Stimulated activated CD4-positive, alpha-beta T cell treated with anti-CD3 and anti-CD28 coated beads, Interleukin-4, amount 100 ng/mL, for 24 hours (primary cell): ENCODE data around the gene SCARB1.

Source experiments
- DNase-seq: peaks from one replicate; pipeline ENCODE4 v3.0.0-alpha.2; 2020

SCARB1 gene

DNA sequence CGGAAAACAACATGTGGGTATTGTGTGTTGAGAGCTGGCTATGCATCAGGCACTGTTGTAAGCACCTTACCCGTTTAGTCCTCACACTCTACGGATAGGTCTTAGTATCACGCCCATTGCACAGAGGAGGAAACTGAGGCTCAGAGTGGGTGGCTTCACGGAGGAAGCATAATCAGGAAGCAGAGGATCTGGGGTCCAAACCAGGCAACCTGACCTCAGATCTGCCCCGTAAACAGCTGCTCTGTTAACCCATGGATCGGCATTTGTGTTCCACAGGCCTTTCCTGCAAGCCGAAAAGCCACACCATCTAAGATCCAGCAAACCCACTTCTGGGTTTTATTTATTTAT lies 107.9 kb downstream of the SCARB1 start:
- no peak for DNase-seq

DNA sequence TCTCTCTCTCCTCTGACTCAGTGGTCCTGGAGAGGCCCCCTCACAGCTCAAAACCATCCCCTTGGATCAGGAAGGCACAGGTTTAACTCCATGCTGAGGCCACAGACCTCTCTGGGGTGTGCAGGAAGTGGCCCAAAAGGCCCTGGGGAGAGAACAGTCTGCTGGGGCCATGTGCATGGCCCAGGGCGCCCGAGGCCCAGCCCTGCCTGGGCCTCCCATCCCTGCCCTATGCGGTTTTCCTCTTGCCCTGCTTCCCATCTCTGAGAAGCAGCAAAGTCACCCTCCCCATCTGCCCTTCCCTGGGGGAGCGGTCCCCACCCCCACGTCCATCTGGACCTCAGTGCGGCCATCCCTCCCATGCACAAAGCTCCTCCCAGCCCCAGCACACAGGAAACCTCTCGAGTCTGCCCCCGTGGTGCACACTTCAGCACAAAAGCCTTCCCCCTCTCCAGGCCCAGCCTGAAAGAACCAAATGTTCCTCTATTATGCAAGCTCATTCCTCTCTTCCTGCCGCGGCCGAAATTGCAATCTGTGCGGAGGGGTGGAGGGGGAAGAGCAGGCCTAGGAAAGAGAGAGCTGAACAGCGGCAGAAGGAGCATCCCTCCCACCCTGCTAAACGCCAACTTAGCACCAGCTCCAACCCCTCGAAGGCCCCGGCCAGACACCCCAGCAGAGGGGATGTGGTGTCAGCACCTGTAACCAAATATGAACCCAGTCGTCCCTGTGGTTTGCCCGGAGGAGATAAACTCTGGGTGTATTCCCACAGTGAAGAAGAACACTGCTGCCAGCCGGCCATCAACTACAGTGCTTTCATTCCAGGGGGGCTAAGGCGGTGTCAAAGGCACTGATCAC lies 108.5 kb downstream of the SCARB1 start:
- no peak for DNase-seq

- no peak for DNase-seq
Observed at GRCh38 chr12:124754491-124754890, 109.2 kb downstream of the SCARB1 start.

DNA sequence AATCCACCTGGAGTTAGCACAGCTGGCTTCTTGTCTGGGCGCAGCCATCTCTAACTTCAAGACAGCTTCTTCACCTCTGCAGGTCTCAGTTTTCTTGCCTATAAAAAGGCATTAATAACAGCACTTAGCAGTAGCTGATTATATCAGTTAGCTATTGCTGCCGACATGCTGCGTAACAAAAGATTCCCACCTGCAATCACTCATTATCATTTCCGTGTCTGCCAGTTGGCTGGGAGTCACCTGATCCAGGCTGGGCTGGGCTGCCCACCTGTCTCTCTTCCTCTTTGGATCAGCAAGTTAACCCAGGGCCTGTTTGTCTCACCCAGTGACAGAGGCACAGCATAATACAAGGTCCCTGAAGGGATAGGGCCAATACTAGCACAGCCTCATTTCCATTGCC lies 109.7 kb downstream of the SCARB1 start:
- DNase-seq = no peak

DNA sequence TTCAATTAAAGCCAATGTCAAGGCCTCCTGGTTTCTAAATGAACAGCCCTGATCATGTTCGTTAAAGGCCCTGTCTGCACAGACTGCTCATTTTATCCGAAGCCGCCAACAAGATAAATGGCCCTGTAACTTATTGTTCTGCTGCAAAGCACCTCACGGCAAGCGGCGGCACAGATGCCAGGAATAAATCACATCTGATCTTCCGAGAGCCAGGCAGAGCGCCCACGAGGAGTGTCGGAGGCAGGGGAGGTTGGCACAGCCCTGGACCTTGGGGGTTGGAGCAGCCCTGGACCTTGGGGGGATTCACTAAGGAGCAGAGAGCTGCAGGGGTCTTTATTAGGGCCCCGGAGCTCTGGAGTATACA lies 110.5 kb downstream of the SCARB1 start:
- DNase-seq = no peak

- DNase-seq = no peak
Observed at GRCh38 chr12:124752437-124753227, 111.0 kb downstream of the SCARB1 start.

- DNase-seq = no peak
Observed at GRCh38 chr12:124751654-124752355, 111.9 kb downstream of the SCARB1 start.

GRCh38 chr12:124750787-124751471 lies 112.7 kb downstream of the SCARB1 start:
- no peak for DNase-seq

DNA sequence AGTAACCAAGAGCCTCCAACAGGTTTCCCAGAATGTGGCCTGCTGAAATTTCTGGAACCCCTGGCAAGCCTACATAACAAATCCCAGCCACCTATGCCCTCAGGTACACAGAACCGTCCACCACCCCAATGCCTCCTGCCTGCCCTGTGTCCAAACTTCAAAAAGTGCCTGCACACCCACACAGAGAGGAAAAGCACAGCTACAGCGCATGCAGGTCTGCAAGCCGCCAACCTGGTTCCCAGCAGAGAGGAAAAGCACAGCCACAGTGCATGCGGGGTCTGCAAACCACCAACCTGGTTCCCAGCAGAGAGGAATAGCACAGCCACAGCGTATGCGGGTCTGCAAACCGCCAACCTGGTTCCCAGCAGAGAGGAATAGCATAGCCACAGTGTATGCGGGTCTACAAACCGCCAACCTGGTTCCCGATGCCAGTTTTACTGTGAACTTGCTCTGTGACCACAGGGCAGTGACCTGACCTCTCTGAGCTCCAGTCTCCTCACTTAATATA lies 113.5 kb downstream of the SCARB1 start:
- DNase-seq = no peak

GRCh38 chr12:124749725-124750124 lies 113.9 kb downstream of the SCARB1 start:
- DNase-seq = no peak

DNA sequence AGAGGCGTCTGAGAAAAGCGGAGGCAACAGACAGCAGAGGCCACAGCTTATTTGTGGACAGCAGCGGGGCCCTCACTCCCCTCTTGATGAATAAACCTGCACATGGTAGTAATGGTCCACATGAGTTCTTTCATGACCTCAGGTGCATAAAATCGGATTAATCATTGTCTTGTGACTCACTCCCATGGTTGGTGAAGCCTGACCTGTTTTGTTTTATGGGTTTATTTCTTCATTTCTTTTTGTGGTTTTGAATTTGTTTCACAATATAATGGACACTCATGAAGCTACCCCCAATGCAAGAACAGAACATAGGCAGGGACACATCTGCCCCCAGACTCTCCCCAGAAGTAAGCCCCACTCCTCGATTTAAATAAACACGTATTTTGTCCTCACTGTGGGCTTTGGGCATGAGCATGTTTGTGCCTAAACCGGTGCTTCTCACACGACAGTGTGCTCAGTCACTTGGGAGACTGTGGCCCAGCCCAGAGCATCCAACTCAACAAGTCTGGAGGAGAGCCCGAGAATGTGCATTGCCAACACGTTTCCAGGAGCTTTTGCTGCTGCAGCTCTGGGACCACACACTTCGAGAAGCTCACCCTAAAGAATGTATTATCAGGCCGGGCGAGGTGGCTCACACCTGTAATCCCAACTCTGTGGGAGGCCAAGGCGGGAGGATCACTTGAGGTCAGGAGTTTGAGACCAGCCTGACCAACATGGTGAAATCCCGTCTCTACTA lies 116.1 kb downstream of the SCARB1 start:
- DNase-seq = no peak

- DNase-seq = no peak
Observed at GRCh38 chr12:124746649-124747425, 116.8 kb downstream of the SCARB1 start.

- DNase-seq = peak; percentile 21
Observed at GRCh38 chr12:124745891-124746570, 117.6 kb downstream of the SCARB1 start.

- DNase-seq = no peak
Observed at GRCh38 chr12:124745465-124745890, 118.2 kb downstream of the SCARB1 start.

DNA sequence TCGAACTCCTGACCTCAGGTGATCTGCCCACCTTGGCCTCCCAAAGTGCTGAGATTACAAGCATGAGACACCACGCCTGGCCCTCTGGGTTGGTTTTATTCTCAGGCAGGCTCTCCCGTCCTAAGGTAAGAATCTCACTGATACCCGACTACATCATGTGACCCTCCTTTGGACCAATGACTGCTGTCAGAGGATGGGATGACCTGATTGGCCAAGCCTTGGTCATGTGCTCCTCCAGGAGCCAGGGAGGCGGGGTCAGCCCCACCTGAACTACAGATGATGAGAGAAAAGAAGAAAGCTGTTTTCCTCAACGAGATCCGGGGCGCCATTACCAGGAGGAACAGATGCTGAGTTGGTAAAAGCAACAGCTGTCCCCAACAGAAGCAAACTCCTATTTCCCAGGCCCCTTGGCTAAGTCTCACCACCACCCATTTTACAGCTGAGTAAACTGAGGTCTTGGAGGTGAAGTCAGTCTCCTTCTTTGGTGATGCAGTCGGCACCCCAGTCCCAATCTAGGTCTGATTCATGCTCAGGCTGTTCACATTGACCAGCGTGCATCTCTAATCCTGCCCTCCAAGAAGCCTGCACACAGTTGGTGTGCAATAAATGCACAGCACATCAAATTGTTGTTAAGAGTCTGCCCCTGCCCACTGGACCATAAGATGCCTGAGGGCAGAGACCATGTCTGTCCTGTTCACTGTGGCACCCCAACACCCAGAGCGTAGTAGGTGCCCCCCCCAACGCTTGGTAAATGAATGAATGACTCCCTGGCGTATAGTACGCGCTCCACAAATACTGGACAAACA lies 118.8 kb downstream of the SCARB1 start:
- DNase-seq = no peak

DNA sequence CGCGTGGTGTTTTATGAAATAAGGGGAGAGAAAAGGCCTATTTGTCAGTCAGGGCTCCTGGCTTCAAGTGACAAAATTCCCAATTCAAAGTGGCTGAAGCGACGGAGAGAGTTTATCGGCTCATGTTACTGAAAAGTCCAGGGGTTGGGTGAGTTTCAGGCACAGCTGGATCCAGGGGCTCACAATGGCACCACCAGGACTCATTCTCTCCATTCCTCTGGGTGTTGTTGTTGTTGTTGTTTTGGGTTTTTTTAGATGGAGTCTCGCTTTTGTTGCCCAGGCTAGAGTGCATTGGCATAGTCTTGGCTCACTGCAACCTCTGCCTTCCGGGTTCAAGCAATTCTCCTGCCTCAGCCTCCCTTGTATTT lies 119.4 kb downstream of the SCARB1 start:
- DNase-seq = no peak

DNA sequence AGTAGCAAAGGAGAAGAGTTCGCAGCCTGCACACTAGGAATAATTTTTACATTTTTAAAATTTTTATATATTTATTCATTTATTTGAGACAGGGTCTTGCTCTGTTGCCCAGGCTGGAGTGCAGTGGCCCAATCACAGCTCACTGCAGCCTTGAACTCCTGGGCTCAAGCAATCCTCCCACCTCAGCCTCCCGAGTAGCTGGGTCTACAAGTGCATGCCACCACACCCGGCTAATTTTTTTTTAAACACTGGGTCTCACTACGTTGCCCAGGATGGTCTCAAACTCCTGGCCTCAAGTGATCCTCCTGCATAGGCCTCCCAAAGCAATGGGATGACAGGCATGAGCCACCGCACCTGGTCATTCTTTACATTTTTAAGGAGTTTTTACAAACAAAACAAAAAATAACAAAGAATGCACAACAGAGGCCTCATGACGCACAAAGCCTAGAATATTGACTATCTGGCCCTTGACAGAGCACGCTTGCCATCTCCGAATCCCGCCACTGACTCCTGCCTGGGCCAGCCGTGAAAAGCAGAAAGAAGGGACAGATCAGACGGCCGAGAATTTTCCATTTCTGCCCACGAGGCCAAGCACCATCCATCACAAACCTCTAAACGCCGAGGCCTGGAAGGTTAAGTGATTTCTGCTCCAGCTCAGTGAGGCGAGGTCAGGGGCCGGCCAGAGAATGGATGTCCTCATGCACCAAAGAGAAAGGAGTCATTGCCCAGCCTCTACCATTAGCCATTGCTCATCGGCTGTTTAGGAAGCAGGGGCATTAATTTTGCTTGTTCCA lies 120.0 kb downstream of the SCARB1 start:
- no peak for DNase-seq

DNA sequence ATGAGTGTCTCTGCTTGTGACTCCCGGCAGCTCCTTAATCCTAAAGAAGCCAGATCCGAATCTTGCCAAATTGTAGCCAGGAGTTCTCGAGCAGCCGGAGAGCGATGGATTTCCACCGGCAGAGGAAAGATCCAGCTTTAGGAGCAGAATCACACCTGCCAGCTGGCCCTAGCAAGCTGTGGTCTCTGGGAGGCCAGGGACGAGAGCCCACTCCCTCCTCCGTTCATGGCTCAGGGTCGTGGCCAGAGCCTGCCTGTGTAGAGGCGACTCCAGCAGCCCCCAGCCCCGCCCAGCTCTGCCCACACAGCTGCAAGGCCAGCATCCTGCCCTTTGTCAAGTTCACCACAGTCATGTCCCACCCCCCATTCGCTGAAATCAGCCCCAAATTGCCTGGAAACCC lies 121.0 kb downstream of the SCARB1 start:
- no peak for DNase-seq

- DNase-seq = no peak
Observed at GRCh38 chr12:124742111-124742510, 121.6 kb downstream of the SCARB1 start.
